GM20431 (cell line): ENCODE measurements around the gene ICAM5.
"Not testable (repeated sequence)": the region's sequence is repeated elsewhere in the genome, so short reads cannot be mapped to it uniquely, and the experiment has no call there.

ENCODE experiments used
- in situ Hi-C: fragments of 300-500 bp; cut with MseI, MboI; formaldehyde crosslinking; loops from one replicate; pipeline ENCODE4 v1.15.0; 2020; ENCODE audit warnings: low sequenced_read_pairs; ENCODE audit not compliant: unreplicated experiment

The ICAM5 gene, protein sequence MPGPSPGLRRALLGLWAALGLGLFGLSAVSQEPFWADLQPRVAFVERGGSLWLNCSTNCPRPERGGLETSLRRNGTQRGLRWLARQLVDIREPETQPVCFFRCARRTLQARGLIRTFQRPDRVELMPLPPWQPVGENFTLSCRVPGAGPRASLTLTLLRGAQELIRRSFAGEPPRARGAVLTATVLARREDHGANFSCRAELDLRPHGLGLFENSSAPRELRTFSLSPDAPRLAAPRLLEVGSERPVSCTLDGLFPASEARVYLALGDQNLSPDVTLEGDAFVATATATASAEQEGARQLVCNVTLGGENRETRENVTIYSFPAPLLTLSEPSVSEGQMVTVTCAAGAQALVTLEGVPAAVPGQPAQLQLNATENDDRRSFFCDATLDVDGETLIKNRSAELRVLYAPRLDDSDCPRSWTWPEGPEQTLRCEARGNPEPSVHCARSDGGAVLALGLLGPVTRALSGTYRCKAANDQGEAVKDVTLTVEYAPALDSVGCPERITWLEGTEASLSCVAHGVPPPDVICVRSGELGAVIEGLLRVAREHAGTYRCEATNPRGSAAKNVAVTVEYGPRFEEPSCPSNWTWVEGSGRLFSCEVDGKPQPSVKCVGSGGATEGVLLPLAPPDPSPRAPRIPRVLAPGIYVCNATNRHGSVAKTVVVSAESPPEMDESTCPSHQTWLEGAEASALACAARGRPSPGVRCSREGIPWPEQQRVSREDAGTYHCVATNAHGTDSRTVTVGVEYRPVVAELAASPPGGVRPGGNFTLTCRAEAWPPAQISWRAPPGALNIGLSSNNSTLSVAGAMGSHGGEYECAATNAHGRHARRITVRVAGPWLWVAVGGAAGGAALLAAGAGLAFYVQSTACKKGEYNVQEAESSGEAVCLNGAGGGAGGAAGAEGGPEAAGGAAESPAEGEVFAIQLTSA

DNA sequence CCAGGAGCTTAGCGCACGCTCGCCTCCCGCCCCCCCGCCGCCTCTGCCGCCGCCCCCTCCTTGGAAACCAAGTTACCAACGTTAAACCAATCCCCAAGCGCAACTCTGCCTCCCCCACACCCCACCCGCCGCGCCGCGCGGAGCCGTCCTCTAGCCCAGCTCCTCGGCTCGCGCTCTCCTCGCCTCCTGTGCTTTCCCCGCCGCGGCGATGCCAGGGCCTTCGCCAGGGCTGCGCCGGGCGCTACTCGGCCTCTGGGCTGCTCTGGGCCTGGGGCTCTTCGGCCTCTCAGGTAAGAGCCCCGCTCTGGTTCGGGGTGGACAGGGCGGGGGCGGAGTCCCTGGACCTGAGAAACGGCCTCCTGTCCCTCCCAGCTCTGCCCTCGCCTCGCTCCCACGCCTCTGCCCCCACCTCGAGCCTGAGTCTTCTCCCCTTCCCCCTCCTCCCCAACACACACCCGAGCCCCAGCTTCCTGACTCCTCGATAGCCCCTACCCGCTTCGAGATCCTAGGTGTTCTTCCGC lies at the start of gene ICAM5:
ICAM5 (plus strand) TSS at position 117 of the 521 bp plus-strand sequence; CDS start at position 209, 92 bp downstream.
- in situ Hi-C loops: no loop called here

DNA sequence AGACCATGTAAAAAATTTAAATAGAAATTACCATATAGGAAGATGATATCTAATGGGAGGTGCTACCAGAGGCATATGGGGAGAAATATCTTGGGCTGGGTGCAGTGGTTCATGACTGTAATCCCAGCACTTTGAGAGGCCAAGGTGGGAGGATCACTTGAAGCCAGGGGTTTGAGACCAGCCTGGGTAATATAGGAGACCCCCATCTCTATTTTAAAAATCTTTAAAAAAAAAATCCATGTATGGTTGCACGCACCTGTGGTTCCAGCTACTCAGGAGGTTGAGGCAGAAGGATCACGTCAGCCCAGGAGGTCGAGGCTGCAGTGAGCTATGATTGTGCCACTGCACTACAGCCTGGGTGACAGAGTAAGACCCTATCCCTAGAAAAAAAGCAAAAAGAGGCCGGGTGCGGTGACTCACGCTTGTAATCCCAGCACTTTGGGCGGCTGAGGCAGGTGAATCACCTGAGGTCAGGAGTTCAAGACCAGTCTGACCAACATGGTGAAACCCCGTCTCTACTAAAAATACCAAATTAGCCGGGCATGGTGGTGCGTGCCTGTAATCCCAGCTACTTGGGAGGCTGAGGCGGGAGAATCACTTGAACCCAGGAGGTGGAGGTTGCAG lies 47.8 kb upstream of the ICAM5 start:
- in situ Hi-C loops: not testable (repeated sequence)

DNA sequence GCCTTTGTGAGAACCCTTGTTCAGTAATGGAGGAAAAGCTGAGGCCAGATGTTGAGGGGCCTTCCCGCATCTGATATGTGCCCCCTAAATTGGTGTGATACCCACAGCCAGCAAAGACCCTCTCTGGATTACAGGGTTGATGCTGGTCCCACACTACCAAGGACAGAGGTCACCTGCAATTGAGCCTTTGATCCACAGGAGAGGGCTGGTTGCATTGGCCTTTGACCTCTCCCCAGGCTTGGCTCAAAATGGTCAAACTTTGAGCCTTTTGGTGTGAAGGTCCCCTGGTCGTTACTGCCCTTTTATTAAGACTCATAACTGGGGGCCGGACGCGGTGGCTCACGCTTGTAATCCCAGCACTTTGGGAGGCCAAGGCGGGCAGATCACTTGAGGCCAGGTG lies 46.1 kb upstream of the ICAM5 start:
- in situ Hi-C loops: no loop called here

- in situ Hi-C loops: no loop called here
These were observed 44.4 kb upstream of the ICAM5 start for GRCh38 chr19:10245189-10245939.

DNA sequence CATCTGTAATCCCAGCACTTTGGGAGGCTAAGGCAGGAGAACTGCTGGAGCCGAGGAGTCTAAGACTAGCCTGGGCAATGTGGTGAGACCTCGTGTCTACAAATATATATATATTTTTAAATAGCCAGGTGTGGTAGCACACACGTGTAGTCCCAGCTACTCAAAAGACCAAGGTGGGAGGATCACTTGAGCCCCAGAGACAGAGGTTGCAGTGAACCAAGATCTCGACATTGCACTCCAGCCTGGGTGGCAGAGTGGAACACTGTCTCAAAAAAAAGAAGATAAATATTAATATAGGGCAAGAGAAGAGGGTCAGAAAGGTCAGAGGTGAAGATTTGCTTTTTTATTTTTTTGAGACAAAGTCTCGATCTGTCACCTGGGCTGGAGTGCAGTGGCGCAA lies 43.2 kb upstream of the ICAM5 start:
- in situ Hi-C loops: no loop called here

DNA sequence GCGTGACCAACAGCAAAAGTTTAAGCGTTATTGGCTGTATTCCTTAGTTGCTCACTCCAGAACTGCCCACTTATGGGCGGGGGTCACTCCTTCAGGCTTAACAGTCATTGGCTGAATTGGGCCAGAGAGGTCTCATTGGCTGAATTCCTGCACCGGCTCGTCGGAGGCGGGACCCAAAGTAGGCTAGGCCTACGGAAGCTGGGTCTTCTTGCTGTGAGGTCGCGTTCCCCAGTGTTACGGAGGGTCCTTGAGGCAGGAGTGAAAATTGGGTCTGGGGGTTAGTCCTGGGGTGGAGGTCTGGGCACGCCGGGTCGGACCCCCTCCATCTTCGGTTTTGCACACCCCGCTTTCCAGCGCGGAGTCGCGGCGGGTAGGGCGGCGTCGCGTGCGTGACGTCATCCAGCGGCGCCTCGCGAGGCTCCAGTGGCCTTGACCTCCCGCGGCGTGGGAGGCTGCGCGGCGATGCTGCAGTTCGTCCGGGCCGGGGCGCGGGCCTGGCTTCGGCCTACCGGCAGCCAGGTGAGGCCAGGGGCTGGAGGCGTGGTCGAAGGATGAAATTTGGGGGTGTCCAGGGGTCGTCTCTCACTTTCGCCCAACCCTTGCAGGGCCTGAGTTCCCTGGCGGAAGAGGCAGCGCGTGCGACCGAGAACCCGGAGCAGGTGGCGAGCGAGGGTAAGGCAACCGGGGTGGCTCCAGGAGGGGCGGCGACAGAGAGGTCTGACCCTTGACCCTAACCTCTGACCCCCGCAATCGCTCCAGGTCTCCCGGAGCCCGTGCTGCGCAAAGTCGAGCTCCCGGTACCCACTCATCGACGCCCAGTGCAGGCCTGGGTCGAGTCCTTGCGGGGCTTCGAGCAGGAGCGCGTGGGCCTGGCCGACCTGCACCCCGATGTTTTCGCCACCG lies 37.7 kb upstream of the ICAM5 start, which contains the start of gene MRPL4:
MRPL4 (plus strand) TSS at position 423 of the 903 bp plus-strand sequence; CDS start at position 463, 40 bp downstream.
- in situ Hi-C loops: no loop called here

DNA sequence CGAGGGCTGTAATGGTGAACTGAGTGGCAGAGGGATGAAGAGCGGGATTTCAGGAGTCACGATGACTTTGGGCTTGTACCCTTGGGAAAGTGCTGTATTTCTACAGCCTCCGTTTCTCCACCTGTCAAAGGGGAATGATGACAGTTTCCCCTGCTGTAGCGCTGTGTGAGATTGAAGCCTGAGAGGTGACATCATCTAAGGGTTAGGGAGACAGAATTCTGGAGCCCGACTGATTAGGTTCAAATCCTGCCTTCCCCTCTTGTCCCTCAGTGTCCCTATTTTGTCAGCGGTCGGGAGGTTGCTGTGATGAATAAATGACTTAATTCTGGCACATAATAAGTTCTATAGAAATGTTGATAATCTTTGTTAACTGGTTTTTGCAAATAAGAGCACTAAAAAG lies 37.0 kb upstream of the ICAM5 start:
- in situ Hi-C loops: no loop called here

GRCh38 chr19:10254244-10254643 lies 35.5 kb upstream of the ICAM5 start:
- in situ Hi-C loops: no loop called here

GRCh38 chr19:10255358-10255757 lies 34.4 kb upstream of the ICAM5 start:
- in situ Hi-C loops: no loop called here

DNA sequence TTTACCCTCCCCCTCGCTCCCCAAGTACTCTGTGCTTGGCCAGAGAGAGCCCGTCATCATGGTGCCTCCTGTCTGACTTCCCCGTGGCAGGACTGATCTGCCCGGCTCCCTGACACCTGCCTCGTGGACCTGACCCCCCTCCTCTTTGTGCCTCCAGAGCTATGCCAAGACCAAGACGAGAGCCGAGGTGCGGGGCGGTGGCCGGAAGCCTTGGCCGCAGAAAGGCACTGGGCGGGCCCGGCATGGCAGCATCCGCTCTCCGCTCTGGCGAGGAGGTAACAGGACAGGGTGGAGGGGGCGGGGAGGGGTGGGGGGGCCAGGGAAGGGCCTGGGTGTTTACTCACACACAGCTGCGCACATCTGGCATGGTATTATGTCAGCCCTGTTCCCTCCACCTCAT lies 33.2 kb upstream of the ICAM5 start:
- in situ Hi-C loops: no loop called here

DNA sequence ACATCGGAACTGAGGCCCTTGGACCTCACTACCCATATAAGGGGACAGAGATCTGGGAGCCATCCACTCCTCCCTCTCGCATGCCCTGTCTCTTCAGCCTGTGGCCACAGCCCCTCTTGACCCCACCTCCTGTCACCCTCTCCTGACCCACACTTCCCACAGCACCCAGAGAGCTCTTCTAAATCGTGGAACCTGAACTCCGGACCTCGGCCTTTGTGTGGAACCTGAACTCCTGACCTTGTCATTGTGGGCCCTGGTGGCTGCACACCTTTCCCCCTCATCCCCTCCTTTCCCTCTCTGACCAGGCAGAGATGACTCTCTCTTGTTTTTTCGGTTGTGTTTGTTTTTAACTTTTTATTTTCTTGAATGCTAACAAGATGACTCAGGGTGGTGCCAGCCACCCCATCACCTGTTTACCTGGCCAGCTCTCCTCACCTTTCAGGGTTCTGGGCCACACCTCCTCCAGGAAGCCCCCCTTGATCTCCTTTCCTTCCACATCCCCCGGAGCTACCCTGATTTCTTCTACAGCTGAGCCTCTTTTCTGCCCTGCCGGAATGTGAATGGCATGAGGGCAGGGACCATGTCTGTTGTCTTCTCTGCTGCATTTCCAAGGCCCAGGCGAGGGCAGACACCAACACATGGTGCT lies 32.7 kb upstream of the ICAM5 start:
- in situ Hi-C loops: no loop called here

- in situ Hi-C loops: no loop called here
These were observed 31.6 kb upstream of the ICAM5 start for GRCh38 chr19:10258080-10258710.

DNA sequence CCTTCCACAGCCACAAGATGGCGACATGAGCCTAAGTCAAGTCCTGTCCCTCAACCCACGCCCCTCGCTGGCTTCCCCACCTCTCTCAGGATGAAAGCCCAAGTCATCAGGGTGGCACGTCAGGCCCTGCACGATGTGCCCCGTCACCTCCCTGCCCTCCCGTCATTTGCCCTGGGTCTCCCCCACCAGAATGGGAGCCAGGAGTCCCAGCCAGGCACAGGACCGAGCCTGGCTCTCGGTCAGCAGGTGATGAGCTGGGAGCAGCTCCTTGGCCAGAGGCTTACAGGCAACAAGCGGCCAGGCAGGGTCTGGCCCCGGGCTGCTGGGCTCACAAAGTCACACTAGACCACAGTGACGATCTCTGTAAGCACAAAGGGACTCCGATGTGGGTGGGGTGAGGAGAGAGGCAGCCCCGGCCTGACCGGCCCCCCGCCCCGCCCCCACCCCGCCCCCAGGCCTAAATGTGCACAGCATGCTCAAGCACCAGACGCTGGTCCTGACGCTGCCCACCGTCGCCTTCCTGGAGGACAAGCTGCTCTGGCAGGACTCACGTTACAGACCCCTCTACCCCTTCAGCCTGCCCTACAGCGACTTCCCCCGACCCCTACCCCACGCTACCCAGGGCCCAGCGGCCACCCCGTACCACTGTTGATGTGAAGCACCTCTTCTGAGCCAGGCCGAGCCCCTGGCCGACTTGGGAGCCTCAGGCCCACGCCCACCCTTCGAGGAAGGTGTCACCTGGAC lies 30.4 kb upstream of the ICAM5 start:
- in situ Hi-C loops: no loop called here

DNA sequence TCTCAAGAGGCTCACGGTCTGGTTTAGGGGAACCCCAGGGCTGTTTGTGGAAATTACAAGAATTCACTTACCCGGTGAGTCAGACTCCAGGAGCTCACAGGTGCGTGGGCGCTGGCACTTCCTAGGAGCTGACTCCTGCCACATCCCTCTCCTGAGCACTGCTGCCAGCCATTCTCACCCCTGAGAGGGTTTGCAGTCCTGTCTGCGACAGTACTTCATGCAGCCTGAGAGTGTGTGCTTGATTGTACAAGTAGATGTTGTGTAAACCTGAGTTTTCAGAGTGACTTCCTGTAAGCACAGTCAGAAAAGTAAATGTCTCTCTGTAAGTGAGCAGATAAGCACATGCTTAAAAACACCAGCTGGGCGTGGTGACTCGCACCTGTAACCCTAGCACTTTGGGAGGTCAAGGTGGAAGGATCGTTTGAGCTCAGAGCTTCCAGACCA lies 29.6 kb upstream of the ICAM5 start:
- in situ Hi-C loops: no loop called here

GRCh38 chr19:10262771-10263170 lies 27.0 kb upstream of the ICAM5 start:
- in situ Hi-C loops: no loop called here

GRCh38 chr19:10266706-10267105 lies 23.0 kb upstream of the ICAM5 start:
- in situ Hi-C loops: no loop called here

- in situ Hi-C loops: no loop called here
These were observed 21.7 kb upstream of the ICAM5 start for GRCh38 chr19:10268071-10268470.
